Neuron (in vitro differentiated cells): ENCODE measurements around the gene DEPDC5.

ENCODE experiments used
- H2AFZ ChIP-seq: one replicate; pipeline ENCODE4 v1.6.1; 2013; ENCODE audit warnings: low read depth, mild to moderate bottlenecking, inconsistent platforms, low read length, moderate library complexity
- H3K27me3 ChIP-seq: one replicate; pipeline ENCODE4 v1.6.1; 2013; ENCODE audit warnings: low read length; ENCODE audit not compliant: insufficient read depth
- H3K36me3 ChIP-seq: one replicate; pipeline ENCODE4 v1.6.1; 2013; ENCODE audit warnings: low read length; ENCODE audit not compliant: insufficient read depth
- H3K4me1 ChIP-seq: one replicate; pipeline ENCODE4 v1.6.1; 2013; ENCODE audit warnings: low read length; ENCODE audit not compliant: insufficient read depth
- H3K4me3 ChIP-seq: 2 replicates; pipeline ENCODE4 v1.5.1; 2013; ENCODE audit warnings: mild to moderate bottlenecking, low read length, moderate library complexity
- H3K9me3 ChIP-seq: one replicate; pipeline ENCODE4 v1.6.1; 2013; ENCODE audit warnings: low read length

Gene DEPDC5

GRCh38 chr22:31952094-31952401 lies 198.2 kb downstream of the DEPDC5 start:
- Histone ChIP-seq H3K4me1 (peaks cover 5% of the 10 kb centered on the region), H2AFZ (no peak overlapping the region), H3K36me3 (peaks cover 72% of the 10 kb centered on the region), H3K9me3 (peaks cover 2% of the 10 kb centered on the region), H3K27me3 (no peaks in the 10 kb centered on the region), H3K4me3 (no peak overlapping the region)

- H3K4me1 ChIP-seq = peaks cover under 1% of the 10 kb centered on the region
- no peaks in the 10 kb centered on the region for H3K27me3 ChIP-seq
- no peak overlapping the region for H3K4me3 ChIP-seq
- peaks cover 72% of the 10 kb centered on the region for H3K36me3 ChIP-seq
- H2AFZ ChIP-seq = no peak overlapping the region
- peaks cover 2% of the 10 kb centered on the region for H3K9me3 ChIP-seq
Measured at GRCh38 chr22:31952472-31952871, 198.7 kb downstream of the DEPDC5 start.

- Histone ChIP-seq H3K4me3 (no peak overlapping the region), H3K4me1 (no peaks in the 10 kb centered on the region), H3K36me3 (peaks cover 74% of the 10 kb centered on the region), H3K27me3 (no peaks in the 10 kb centered on the region), H3K9me3 (peaks cover 2% of the 10 kb centered on the region), H2AFZ (no peak overlapping the region)
Measured at GRCh38 chr22:31953261-31953660, 199.4 kb downstream of the DEPDC5 start.

- peaks cover 2% of the 10 kb centered on the region for H3K9me3 ChIP-seq
- H3K36me3 ChIP-seq = peaks cover 64% of the 10 kb centered on the region
- no peaks in the 10 kb centered on the region for H3K4me1 ChIP-seq
- no peaks in the 10 kb centered on the region for H3K27me3 ChIP-seq
- H2AFZ ChIP-seq = no peak overlapping the region
- no peak overlapping the region for H3K4me3 ChIP-seq
Measured at GRCh38 chr22:31954535-31955523, 201.0 kb downstream of the DEPDC5 start.

- no peak overlapping the region for H2AFZ ChIP-seq
- H3K9me3 ChIP-seq = peaks cover 2% of the 10 kb centered on the region
- no peaks in the 10 kb centered on the region for H3K4me1 ChIP-seq
- no peaks in the 10 kb centered on the region for H3K27me3 ChIP-seq
- peaks cover 51% of the 10 kb centered on the region for H3K36me3 ChIP-seq
- H3K4me3 ChIP-seq = no peak overlapping the region
Measured at GRCh38 chr22:31956360-31956759, 202.5 kb downstream of the DEPDC5 start.
